Esophagus squamous epithelium (tissue), 4 donors: ENCODE data around the gene SLC1A4.

ENCODE experiments used
- CTCF ChIP-seq, 6 experiments: fragments of 450-650 bp in 4 of 6; fragments of 200-600 bp in 2 of 6; sonication (generic) in 2 of 6; IDR thresholded peaks; one replicate each; pipeline ENCODE4 v1.5.1; 2016 to 2019; ENCODE audit warnings: antibody characterized with exemption in 6 of 6, mild to moderate bottlenecking in 4 of 6, moderate library complexity in 4 of 6
- POLR2A ChIP-seq, 4 donors: fragments of 450-650 bp; IDR thresholded peaks; one replicate each; pipeline ENCODE4 v1.6.1; 2017; ENCODE audit warnings: antibody characterized with exemption in 4 of 4, mild to moderate bottlenecking in 4 of 4, moderate library complexity in 3 of 4

- TF ChIP-seq CTCF (IDR thresholded peaks at IDR 0.05) (no peak), POLR2A (IDR thresholded peaks at IDR 0.05) (no peak)
These were observed 81.7 kb downstream of the SLC1A4 start for GRCh38 chr2:65070856-65071255.
